Neuronal stem cell (in vitro differentiated cells): ENCODE results near the gene FAM181A.

Experiments used
- DNase-seq: peaks from one replicate; pipeline ENCODE4 v3.0.0-alpha.2; 2013; ENCODE audit warnings: low spot score
- H2AFZ ChIP-seq: one replicate; pipeline ENCODE4 v1.6.1; 2013; ENCODE audit warnings: mild to moderate bottlenecking, low read length, inconsistent platforms
- H2AK5ac ChIP-seq: 2 replicates; pipeline ENCODE4 v1.6.1; 2013; ENCODE audit warnings: low read depth, mild to moderate bottlenecking, inconsistent platforms, low read length, moderate library complexity, mixed read lengths
- H2BK120ac ChIP-seq: 2 replicates; pipeline ENCODE4 v1.6.1; 2013; ENCODE audit warnings: low read depth, mild to moderate bottlenecking, inconsistent platforms, low read length, moderate library complexity, mixed read lengths
- H2BK12ac ChIP-seq: one replicate; pipeline ENCODE4 v1.6.1; 2013; ENCODE audit warnings: low read length, inconsistent platforms
- H2BK15ac ChIP-seq: 2 replicates; pipeline ENCODE4 v1.6.1; 2013; ENCODE audit warnings: mild to moderate bottlenecking, low read length, inconsistent platforms, mixed read lengths
- H2BK5ac ChIP-seq: one replicate; pipeline ENCODE4 v1.6.1; 2013; ENCODE audit warnings: inconsistent platforms, mild to moderate bottlenecking, low read length, moderate library complexity
- H3K14ac ChIP-seq: one replicate; pipeline ENCODE4 v1.6.1; 2013; ENCODE audit warnings: low read length, inconsistent platforms
- H3K18ac ChIP-seq: 2 replicates; pipeline ENCODE4 v1.6.1; 2013; ENCODE audit warnings: low read length, inconsistent platforms
- H3K23ac ChIP-seq: 2 replicates; pipeline ENCODE4 v1.6.1; 2013; ENCODE audit warnings: low read depth, mild to moderate bottlenecking, mixed read lengths, low read length, inconsistent platforms; ENCODE audit not compliant: poor library complexity
- H3K27ac ChIP-seq: replicated peaks from 3 replicates; pipeline ENCODE4 v1.5.1; 2013; ENCODE audit warnings: low read length, inconsistent platforms
- H3K27me3 ChIP-seq, 3 experiments: 2 replicates each; pipeline ENCODE4 v1.6.1; 2013; ENCODE audit warnings: low read length in 3 of 3, mild to moderate bottlenecking in 2 of 3, inconsistent platforms in 1 of 3, low read depth in 1 of 3, mixed read lengths in 1 of 3, moderate library complexity in 1 of 3; ENCODE audit not compliant: control insufficient read depth in 3 of 3, insufficient read depth in 3 of 3
- H3K36me3 ChIP-seq, 2 donors: replicated peaks in 1 of 2; 2 replicates each; pipeline ENCODE4 v1.6.1; 2013; ENCODE audit warnings: low read length in 2 of 2; ENCODE audit not compliant: control insufficient read depth in 2 of 2, insufficient read depth in 2 of 2
- H3K4ac ChIP-seq: 2 replicates; pipeline ENCODE4 v1.6.1; 2013; ENCODE audit warnings: inconsistent platforms, mild to moderate bottlenecking, low read length, moderate library complexity
- H3K4me1 ChIP-seq, 2 donors: 1 replicate in 1 of 2; 2 replicates in 1 of 2; pipeline ENCODE4 v1.6.1; 2013; ENCODE audit warnings: low read length in 2 of 2, low read depth in 1 of 2; ENCODE audit not compliant: control insufficient read depth in 2 of 2, insufficient read depth in 1 of 2
- H3K4me2 ChIP-seq: one replicate; pipeline ENCODE4 v1.6.1; 2013; ENCODE audit warnings: mild to moderate bottlenecking, low read length, inconsistent platforms; ENCODE audit not compliant: insufficient read depth, poor library complexity, severe bottlenecking
- H3K4me3 ChIP-seq, 2 donors: 2 replicates each; pipeline ENCODE4 v1.5.1; 2013; ENCODE audit warnings: low read length in 2 of 2, mild to moderate bottlenecking in 2 of 2, inconsistent platforms in 1 of 2, moderate library complexity in 1 of 2
- H3K79me1 ChIP-seq: one replicate; pipeline ENCODE4 v1.6.1; 2013; ENCODE audit warnings: low read depth, mild to moderate bottlenecking, inconsistent platforms, low read length, moderate library complexity
- H3K9ac ChIP-seq: one replicate; pipeline ENCODE4 v1.6.1; 2013; ENCODE audit warnings: mild to moderate bottlenecking, low read depth, low read length, inconsistent platforms; ENCODE audit not compliant: poor library complexity
- H3K9me3 ChIP-seq, 2 donors: replicated peaks in 1 of 2; 2 replicates each; pipeline versions ENCODE3 to v1.6.1; 2013; ENCODE audit warnings: low read length in 2 of 2, mild to moderate bottlenecking in 2 of 2, inconsistent platforms in 1 of 2, low read depth in 1 of 2, mixed read lengths in 1 of 2, moderate library complexity in 1 of 2; ENCODE audit not compliant: control insufficient read depth in 2 of 2, insufficient read depth in 1 of 2
- H4K8ac ChIP-seq: one replicate; pipeline ENCODE4 v1.6.1; 2013; ENCODE audit warnings: low read depth, mild to moderate bottlenecking, inconsistent platforms, low read length, moderate library complexity
- H4K91ac ChIP-seq: one replicate; pipeline ENCODE4 v1.6.1; 2013; ENCODE audit warnings: low read length, low read depth, mild to moderate bottlenecking, inconsistent platforms; ENCODE audit not compliant: poor library complexity
- WGBS, 2 donors: extraction: QIAGEN DNeasy Blood & Tissue Kit; methylation state at CpG; one replicate each; pipeline ENCODE4 v1.1.7; 2013; ENCODE audit warnings: missing lambda C conversion rate in 2 of 2, mixed read lengths in 1 of 2; ENCODE audit not compliant: insufficient read length in 2 of 2, insufficient replicate concordance in 1 of 2; ENCODE audit errors: extremely low coverage in 2 of 2; 5-methylcytosine and 5-hydroxymethylcytosine counted together

The FAM181A gene

DNA sequence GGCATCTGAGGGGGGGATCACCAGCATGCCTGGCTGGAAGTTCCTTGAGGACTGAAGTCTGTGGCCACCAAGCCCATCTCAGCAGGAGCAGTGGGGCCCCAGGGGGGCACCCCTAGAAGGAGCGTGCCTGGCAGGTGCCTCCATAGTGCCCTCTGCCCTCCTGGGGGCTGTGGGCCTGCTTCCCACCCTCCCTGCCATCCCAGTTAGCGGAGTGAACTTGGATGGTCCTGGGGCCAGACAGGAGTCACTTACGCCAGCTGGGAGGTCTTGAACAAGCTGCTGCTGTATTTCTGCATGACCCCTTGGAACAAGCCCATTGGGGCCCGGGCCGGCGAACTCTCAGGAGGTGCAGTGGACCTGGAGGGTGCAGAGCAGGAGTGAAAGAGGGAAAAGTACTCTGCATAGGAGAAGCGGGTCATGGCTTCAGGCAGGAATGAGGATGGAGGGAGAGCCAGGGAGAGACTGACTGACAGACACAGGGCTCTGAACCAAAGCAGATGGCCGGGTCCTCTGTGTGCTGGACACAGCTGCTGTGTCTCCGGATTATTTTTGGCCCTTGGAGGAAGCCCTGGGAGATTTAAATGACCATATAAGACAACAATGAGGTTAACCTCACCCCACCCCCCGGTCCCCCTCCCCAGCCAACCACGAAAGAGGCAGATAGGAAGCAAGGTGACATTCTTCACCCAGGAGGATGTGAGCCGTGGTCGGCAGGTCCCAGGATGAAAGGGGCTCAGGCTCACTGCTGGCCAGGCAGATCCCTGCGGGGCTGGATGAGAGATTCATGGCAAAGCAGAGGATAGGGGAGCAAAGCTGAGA is 29.6 kb downstream of the FAM181A start:
- H2AFZ ChIP-seq: no peak overlapping the region
- no peaks in the 10 kb centered on the region for H3K9me3 ChIP-seq
- peak overlapping the region; percentile 2 for H2BK12ac ChIP-seq
- H4K8ac ChIP-seq: no peak overlapping the region
- H3K4me1 ChIP-seq: peaks cover 6 to 12% of the 10 kb centered on the region in 2 donors
- no peak overlapping the region for H3K27ac ChIP-seq
- H4K91ac ChIP-seq: no peak overlapping the region
- peaks cover 0 to 6% (median 0%) of the 10 kb centered on the region in 3 experiments for H3K27me3 ChIP-seq
- H3K14ac ChIP-seq: no peak overlapping the region
- H3K4me3 ChIP-seq: no peak overlapping the region
- H3K4ac ChIP-seq: no peak overlapping the region
- H3K36me3 ChIP-seq: no peaks in the 10 kb centered on the region
- H3K18ac ChIP-seq: peak overlapping the region; percentile 86
- H2BK120ac ChIP-seq: no peak overlapping the region
- WGBS, 2 donors: no CpG with 5 or more reads among the region's 14 CpGs
- no peaks in the 10 kb centered on the region for H3K79me1 ChIP-seq
- H2BK5ac ChIP-seq: peak overlapping the region; percentile 27
- H2BK15ac ChIP-seq: no peak overlapping the region
- H3K23ac ChIP-seq: no peak overlapping the region
- DNase-seq: no peak
- H3K4me2 ChIP-seq: no peak overlapping the region
- H2AK5ac ChIP-seq: peak overlapping the region; percentile 77
- H3K9ac ChIP-seq: no peak overlapping the region

DNA sequence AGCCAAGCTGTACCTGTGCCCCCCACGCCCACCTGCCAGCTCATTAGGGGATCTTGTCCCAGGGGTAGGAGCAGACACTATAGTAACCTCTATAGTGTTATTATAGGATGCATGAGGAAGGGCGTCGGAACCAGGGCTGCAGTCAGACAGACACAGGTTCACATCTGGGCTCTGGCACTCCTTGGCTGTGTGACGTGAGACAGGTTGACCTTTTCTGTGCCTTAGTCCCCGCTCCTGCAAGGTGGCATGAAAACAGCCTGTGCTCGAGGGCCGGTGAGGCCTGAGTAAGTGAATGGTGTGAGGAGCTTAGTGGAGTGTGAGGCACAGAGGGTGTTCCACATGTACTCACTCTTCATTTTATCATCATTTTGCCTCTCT is 30.2 kb downstream of the FAM181A start:
- WGBS, 2 donors: no CpG with 5 or more reads among the region's 7 CpGs
- Histone ChIP-seq H3K4me2 (no peak overlapping the region), H4K8ac (no peak overlapping the region), H2BK5ac (peak overlapping the region; percentile 19), H3K36me3 (no peaks in the 10 kb centered on the region), H3K23ac (no peak overlapping the region), H3K27me3 (peaks cover 0 to 6% (median 0%) of the 10 kb centered on the region in 3 experiments), H3K4ac (no peak overlapping the region), H3K27ac (no peak overlapping the region), H2AFZ (no peak overlapping the region), H3K14ac (no peak overlapping the region), H3K79me1 (no peaks in the 10 kb centered on the region), H2BK12ac (peak overlapping the region; percentile 24), H3K4me3 (no peak overlapping the region), H2BK15ac (no peak overlapping the region), H2AK5ac (no peak overlapping the region), H3K18ac (peak overlapping the region; percentile 86), H3K4me1 (peaks cover 6 to 12% of the 10 kb centered on the region in 2 donors), H3K9me3 (no peaks in the 10 kb centered on the region), H3K9ac (no peak overlapping the region), H4K91ac (no peak overlapping the region), H2BK120ac (no peak overlapping the region)
- no peak for DNase-seq

DNA sequence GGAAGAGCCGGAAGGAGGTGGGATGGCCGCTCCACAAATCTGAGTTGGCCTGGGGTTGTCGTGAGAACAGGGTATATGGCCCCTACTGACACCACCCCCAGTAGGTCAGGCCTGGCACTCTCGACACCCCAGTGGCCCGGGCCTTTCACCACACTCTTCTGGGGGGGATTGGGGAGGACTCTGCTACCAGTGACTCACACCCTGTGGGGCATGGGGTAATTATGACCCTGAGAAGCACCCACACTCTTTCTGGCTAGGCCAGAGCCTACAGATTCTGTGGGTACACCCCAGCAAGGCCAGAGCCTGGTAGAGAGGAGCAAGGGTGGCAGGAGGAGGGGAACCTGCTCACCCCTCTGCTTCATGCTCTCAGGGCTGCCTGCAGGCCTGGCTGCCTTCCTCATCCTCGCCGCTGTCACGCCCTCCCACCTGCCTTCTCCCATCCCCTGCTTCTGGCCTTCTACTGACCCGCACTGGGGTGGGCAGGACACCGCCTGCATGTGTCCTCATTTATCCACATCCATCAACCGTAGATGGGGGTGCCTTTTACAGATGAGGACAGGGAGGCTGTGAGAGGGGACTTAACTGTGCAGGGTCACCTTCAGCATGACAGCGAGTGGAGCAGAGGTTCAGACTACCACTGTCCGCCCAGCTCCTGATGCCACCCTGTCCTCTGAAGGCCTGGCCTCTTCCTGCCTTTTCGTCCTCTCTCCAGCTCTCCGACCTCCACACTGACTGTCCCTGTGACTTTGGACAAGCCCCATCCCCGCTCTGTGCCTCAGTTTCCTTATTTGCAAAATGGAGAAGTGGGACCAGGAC is 30.8 kb downstream of the FAM181A start:
- no peak for DNase-seq
- Histone ChIP-seq H3K4me1 (peaks cover 7 to 10% of the 10 kb centered on the region in 2 donors), H2AFZ (no peak overlapping the region), H2BK120ac (no peak overlapping the region), H3K4ac (peak overlapping the region; percentile 29), H3K27ac (no peak overlapping the region), H3K4me3 (no peak overlapping the region), H4K91ac (peak overlapping the region; percentile 41), H3K9me3 (no peaks in the 10 kb centered on the region), H3K79me1 (no peaks in the 10 kb centered on the region), H3K27me3 (peaks cover 0 to 6% (median 0%) of the 10 kb centered on the region in 3 experiments), H2AK5ac (peak overlapping the region; percentile 68), H3K9ac (no peak overlapping the region), H3K4me2 (no peak overlapping the region), H2BK15ac (peak overlapping the region; percentile 76), H3K18ac (peak overlapping the region; percentile 79), H4K8ac (no peak overlapping the region), H3K14ac (peak overlapping the region; percentile 64), H2BK5ac (no peak overlapping the region), H3K23ac (no peak overlapping the region), H2BK12ac (peak overlapping the region; percentile 93), H3K36me3 (no peaks in the 10 kb centered on the region)
- WGBS, 2 donors: no CpG with 5 or more reads among the region's 16 CpGs
